Fibroblast of pulmonary artery (primary cell): ENCODE measurements around the gene CMC2.

ENCODE experiments used
- DNase-seq: peaks from one replicate; pipeline ENCODE4 v3.0.0-alpha.2; 2010; ENCODE audit warnings: low read depth
- H3K4me3 ChIP-seq: replicated peaks from 2 replicates; pipeline ENCODE4 v1.5.1; 2011; ENCODE audit warnings: low read depth, mild to moderate bottlenecking, control low read depth, low read length, moderate library complexity
- TF ChIP-seq, protein P1 (sequence below): IDR thresholded peaks from 2 replicates; pipeline ENCODE4 v1.5.1; 2011; ENCODE audit warnings: mild to moderate bottlenecking, control low read depth, low read length, inconsistent platforms; ENCODE audit errors: missing control alignments

The CMC2 gene

DNA sequence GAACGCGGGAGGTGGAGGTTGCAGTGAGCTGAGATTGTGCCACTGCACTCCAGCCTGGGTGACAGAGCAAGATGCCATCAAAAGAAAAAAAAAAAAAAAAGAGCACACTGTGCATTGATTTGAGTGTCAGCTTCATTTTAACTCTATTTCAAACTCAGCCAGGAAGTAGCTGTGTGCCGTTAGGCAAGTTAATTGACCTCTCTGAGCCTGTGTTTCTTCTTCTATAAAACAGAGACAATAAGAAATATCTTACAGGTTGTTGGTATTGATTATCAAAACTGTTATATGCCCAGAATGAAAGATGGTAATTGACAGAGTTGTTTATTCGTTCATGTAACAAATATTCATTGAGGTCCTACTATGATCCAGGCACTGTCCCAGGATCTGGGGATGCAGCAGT is 83.3 kb downstream of the CMC2 start:
- no peak for DNase-seq
- H3K4me3 ChIP-seq = no peak overlapping the region
- TF ChIP-seq, protein P1, sequence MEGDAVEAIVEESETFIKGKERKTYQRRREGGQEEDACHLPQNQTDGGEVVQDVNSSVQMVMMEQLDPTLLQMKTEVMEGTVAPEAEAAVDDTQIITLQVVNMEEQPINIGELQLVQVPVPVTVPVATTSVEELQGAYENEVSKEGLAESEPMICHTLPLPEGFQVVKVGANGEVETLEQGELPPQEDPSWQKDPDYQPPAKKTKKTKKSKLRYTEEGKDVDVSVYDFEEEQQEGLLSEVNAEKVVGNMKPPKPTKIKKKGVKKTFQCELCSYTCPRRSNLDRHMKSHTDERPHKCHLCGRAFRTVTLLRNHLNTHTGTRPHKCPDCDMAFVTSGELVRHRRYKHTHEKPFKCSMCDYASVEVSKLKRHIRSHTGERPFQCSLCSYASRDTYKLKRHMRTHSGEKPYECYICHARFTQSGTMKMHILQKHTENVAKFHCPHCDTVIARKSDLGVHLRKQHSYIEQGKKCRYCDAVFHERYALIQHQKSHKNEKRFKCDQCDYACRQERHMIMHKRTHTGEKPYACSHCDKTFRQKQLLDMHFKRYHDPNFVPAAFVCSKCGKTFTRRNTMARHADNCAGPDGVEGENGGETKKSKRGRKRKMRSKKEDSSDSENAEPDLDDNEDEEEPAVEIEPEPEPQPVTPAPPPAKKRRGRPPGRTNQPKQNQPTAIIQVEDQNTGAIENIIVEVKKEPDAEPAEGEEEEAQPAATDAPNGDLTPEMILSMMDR = no peak
